ENCODE data around the gene MYL2.

MYL2 gene

DNA sequence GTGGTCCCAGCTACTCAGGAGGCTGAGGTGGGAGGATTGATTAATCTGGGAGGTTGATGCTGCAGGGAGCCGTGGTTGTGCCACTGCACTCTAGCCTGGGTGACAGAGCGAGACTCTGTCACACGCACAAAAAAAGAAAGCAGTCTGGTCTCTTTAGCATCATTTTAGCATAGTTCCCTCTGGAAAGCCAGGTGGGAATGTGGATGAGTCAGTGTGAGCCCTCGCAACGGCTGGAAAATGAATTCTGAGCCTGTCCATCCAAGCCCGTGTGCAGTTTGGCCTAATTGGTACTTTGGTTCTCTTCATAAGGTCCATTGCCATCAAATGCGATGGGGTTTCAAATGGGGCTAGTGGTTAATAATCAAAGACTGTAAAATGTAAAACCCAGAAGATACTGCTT, 2.4 kb downstream of the MYL2 start:
- peaks cover 3% of the 10 kb centered on the region for H3K27me3 Mint-ChIP-seq
- no peak overlapping the region for H3K4me3 Mint-ChIP-seq
- no peak overlapping the region for H3K27ac Mint-ChIP-seq
- H3K9me3 Mint-ChIP-seq (ENCODE audit: low read depth): no peaks in the 10 kb centered on the region
- H3K4me1 Mint-ChIP-seq (ENCODE audit: low read depth): no peaks in the 10 kb centered on the region
- H3K36me3 Mint-ChIP-seq: no peaks in the 10 kb centered on the region

DNA sequence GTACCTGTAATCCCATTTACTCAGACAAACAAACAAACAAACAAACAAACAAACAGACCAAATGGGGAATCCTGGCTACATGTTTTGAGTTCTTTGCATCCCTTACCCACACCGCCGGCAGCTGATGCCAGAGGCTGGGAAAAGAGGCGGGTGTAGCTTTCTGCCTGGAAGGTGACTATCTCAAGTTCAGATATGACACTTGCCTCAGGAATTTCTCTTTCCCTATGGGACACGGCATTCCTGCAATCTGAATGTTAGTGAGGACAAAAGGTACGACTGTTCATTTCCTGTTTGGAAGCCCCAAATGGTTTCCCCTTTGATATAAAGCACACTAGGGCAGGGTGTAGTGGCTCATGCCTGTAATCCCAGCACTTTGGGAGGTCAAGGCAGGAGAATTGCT, 2.9 kb downstream of the MYL2 start:
- Mint-ChIP-seq H3K4me1 (ENCODE audit: low read depth) (no peaks in the 10 kb centered on the region), H3K36me3 (no peaks in the 10 kb centered on the region), H3K9me3 (ENCODE audit: low read depth) (no peaks in the 10 kb centered on the region), H3K27ac (no peak overlapping the region), H3K4me3 (no peak overlapping the region), H3K27me3 (peaks cover 3% of the 10 kb centered on the region)

DNA sequence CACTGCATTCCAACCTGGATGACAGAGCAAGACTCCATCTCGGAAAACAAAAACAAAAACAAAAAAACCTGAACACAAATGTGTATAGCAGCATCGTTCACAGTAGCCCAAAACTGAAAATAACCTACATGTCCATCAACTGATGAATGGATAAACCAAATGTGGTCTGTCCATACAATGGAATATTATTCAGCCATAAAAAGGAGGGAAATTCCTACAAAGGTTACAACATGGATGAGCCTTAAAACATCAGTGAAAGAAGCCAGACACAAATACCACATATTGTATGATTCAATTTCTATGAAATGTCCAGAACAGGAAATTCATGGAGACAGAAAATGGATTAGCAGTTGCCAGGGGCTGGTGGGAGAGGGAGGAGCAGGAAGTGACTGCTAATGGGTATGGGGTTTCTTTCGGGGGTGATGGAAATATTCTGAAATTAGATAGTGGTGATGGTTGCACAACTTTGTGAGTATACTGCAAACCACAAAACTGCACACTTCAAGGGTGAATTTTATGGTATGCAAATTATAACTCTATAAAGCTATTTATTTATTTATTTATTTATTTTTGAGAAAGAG, 4.0 kb downstream of the MYL2 start:
- no peaks in the 10 kb centered on the region for H3K4me1 Mint-ChIP-seq (ENCODE audit: low read depth)
- H3K9me3 Mint-ChIP-seq (ENCODE audit: low read depth): no peaks in the 10 kb centered on the region
- no peak overlapping the region for H3K4me3 Mint-ChIP-seq
- H3K27me3 Mint-ChIP-seq: peaks cover 1% of the 10 kb centered on the region
- no peak overlapping the region for H3K27ac Mint-ChIP-seq
- no peaks in the 10 kb centered on the region for H3K36me3 Mint-ChIP-seq

DNA sequence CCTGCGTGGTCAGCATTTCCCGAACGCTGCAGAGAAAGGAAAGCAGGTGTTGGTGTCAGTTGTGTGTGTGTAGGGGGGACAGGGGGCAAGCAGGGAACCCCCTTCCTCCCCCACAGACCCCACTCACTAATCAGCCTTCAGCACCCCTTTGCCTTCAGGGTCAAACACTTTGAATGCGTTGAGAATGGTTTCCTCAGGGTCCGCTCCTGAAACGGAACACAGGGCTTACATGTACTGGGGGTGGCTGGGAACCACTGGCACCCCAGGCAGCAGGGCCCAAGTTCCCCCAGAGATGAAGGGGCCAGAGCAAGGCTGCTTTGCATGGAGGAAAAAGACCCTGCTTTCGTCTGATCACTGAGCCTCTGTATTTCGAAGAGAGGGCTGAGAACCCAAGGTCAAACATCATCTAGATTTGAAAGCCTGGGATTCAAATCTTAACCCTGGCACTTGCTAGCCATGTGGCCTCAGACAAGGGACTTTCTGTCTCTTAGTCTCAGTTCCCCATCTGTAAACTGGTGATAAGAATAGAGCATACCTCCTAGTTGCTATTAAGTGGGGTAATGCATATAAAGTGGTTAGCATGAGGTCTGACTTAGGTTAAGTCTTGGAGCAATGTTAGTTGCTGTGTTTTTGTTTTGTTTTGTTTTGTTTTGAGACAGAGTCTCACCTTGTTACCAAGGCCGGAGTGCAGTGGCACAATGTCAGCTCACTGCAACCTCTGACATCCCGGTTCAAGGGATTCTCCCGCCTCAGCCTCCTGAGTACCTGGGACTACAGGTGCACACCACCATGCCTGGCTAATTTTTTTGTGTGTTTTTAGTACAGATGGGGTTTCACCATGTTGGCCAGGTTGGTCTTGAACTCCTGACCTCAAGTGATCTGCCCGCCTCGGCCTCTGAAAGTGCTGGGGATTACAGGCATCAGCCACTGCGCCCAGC, 7.0 kb downstream of the MYL2 start:
- Mint-ChIP-seq H3K9me3 (ENCODE audit: low read depth) (no peaks in the 10 kb centered on the region), H3K4me1 (ENCODE audit: low read depth) (no peaks in the 10 kb centered on the region), H3K27ac (no peak overlapping the region), H3K36me3 (no peaks in the 10 kb centered on the region), H3K4me3 (no peak overlapping the region), H3K27me3 (no peaks in the 10 kb centered on the region)

DNA sequence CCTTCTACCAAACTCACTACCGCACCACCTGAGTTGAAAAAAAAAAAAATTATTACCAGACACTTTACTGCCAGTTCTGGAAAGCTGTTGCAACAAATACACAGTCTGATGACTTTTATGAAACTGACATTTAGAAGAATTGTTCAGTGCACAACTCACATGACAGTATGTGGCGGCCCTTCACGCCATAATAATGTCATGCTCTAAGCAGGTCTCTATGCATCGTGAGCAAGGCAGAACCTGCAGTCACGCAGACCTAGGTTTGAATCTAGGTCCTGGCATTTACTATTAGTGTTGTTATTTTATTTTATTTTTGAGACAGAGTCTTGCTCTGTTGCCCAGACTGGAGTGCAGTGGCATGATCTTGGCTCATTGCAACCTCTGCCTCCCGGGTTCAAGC, 8.1 kb downstream of the MYL2 start:
- Mint-ChIP-seq H3K9me3 (ENCODE audit: low read depth) (no peaks in the 10 kb centered on the region), H3K36me3 (no peaks in the 10 kb centered on the region), H3K4me1 (ENCODE audit: low read depth) (no peaks in the 10 kb centered on the region), H3K27me3 (no peaks in the 10 kb centered on the region), H3K4me3 (no peak overlapping the region), H3K27ac (no peak overlapping the region)

DNA sequence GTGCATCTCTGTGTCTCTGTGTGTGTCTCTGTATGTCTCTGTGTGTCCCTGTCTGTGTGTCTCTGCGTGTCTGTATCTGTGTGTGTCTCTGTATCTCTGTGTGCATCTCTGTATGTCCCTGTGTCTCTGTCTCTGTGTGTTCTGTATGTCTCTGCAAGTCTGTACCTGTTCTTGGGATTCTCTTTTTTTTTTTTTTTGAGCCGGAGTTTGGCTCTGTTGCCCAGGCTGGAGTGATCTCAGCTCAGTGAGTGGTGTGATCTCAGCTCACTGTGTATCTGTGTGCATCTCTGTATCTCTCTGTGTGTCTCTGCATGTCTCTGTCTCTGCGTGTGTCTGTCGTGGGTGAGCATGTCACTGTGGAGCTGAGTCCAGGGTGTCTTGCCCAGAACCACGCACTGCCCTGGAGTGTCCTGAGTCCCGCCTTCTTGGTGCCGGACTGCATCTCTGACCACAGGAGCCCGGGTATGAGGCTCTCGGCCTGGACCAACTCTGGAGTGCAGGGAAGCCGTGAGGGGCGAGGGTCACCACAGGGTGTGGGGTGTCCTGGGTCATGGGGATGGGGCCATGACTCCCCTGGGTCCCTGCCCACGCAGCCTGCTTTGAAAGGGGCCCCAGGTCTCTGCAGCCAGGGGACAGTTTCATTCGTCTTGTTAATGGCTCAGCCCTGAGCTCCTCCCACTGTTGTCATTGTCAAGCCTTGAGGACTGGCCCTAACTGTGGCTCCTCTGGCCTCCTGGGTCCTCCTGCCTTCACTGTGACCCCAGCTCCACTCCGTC, 11.8 kb downstream of the MYL2 start:
- no peaks in the 10 kb centered on the region for H3K9me3 Mint-ChIP-seq (ENCODE audit: low read depth)

DNA sequence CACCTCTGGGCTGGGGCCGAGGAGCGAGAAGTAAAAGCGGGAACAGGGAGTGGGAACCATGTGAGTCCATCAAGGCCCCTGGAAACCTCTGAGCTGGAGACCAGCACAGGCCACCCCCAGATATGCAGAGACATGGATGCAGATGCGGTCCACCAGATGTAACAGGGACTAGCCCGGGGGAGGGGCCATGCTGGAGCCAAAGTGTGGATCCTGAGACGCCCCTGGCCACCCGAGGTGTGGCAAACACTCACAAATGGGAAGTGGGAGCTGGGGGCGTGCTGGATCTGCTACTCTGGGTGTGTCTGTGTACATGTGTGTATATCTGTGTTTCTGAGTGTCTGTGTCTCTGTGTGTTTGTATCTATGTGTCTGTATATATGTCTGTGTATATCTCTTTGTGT, 12.8 kb downstream of the MYL2 start:
- Mint-ChIP-seq H3K9me3 (ENCODE audit: low read depth) (no peaks in the 10 kb centered on the region), H3K36me3 (no peaks in the 10 kb centered on the region), H3K4me3 (no peak overlapping the region), H3K27me3 (no peaks in the 10 kb centered on the region), H3K27ac (no peak overlapping the region), H3K4me1 (ENCODE audit: low read depth) (no peaks in the 10 kb centered on the region)

More for the DNA sequence above, 11.8 kb downstream of the MYL2 start:
- H3K27ac Mint-ChIP-seq: no peak overlapping the region
- H3K4me3 Mint-ChIP-seq: no peak overlapping the region
- no peaks in the 10 kb centered on the region for H3K4me1 Mint-ChIP-seq (ENCODE audit: low read depth)
- no peaks in the 10 kb centered on the region for H3K36me3 Mint-ChIP-seq
- H3K27me3 Mint-ChIP-seq: no peaks in the 10 kb centered on the region

DNA sequence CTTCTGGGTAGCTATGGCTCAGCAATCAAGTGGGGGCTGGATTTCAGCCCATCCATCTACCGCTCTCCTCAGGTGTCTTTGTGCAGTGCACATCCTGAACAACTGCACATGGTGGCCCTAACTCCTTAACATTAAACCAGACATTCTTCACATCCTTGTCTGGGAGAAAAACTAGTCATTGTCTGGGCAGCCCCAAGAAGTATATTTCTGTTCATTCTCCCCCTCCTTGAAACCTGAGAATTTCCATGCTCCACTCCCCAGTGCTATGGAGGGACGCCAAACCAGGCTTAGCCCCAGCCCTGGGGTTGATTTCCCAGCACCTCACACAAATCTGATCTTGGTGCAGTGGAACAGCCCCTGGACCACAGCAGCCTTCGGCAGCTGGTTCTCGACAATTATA, 13.4 kb downstream of the MYL2 start:
- H3K27me3 Mint-ChIP-seq: no peaks in the 10 kb centered on the region
- no peak overlapping the region for H3K4me3 Mint-ChIP-seq
- no peak overlapping the region for H3K27ac Mint-ChIP-seq
- no peaks in the 10 kb centered on the region for H3K9me3 Mint-ChIP-seq (ENCODE audit: low read depth)
- H3K4me1 Mint-ChIP-seq (ENCODE audit: low read depth): no peaks in the 10 kb centered on the region
- H3K36me3 Mint-ChIP-seq: no peaks in the 10 kb centered on the region

DNA sequence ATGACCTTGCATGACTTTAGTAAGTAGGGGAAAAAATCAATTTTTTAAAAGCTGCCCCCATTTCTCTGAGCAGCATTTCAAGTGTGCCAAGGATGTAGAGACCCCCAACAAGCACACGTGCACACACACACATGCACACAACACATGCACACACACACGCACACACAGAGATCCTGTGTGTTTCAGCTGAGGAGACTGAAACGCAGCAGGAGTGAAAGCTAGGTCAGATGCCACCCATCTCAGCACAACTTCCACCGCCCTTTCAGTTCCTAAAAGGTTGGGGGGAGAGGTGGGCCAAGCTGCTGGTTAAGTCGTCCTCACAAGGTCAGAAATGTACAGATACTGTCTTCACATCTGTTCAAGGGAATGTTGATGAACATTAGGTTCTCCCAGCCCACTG, 13.9 kb downstream of the MYL2 start:
- no peak overlapping the region for H3K27ac Mint-ChIP-seq
- H3K9me3 Mint-ChIP-seq (ENCODE audit: low read depth): no peaks in the 10 kb centered on the region
- no peaks in the 10 kb centered on the region for H3K4me1 Mint-ChIP-seq (ENCODE audit: low read depth)
- H3K36me3 Mint-ChIP-seq: no peaks in the 10 kb centered on the region
- H3K27me3 Mint-ChIP-seq: no peaks in the 10 kb centered on the region
- H3K4me3 Mint-ChIP-seq: no peak overlapping the region

DNA sequence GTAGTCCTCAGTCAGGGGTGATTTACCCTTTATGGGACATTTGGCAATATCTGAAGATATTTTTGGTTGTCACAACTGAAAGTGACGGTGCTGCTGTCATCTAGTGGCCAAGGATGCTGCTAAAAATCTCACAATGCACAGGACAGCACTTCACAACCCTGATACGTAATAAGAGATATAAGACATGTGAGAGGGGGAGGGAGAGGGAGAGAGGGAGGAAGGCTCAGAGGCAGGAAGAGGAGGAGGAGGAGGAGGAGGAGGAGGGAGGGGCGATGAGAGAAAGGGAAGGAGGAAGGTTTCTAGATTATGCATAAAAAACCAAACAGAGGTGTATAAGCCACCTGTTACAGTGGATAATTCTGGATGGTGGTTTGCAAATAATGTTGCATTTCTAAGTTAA, 14.3 kb downstream of the MYL2 start:
- H3K27ac Mint-ChIP-seq: no peak overlapping the region

DNA sequence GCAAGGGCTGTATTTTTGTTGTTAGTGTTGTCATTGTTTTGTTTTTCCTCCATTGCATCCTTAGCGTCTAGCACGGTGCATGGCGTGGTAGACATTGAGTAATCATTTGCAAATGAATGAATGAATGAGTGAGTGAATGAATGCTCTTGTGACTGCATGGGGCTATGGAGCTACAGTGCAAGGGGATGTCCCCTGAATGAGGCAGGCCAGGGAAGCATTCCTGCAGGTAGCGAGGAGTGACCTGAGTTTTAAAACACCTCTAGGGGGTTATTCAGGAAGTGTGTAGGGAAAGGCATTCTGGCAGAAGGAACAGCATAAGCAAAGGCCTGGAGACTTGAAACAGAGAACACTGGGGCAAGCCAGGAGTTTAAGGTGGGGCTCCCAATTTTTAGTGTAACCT, 16.9 kb downstream of the MYL2 start:
- no peaks in the 10 kb centered on the region for H3K4me1 Mint-ChIP-seq (ENCODE audit: low read depth)
- H3K9me3 Mint-ChIP-seq (ENCODE audit: low read depth): no peaks in the 10 kb centered on the region
- H3K36me3 Mint-ChIP-seq: no peaks in the 10 kb centered on the region
- no peaks in the 10 kb centered on the region for H3K27me3 Mint-ChIP-seq
- no peak overlapping the region for H3K27ac Mint-ChIP-seq
- no peak overlapping the region for H3K4me3 Mint-ChIP-seq

More for the DNA sequence above, 14.3 kb downstream of the MYL2 start:
- H3K9me3 Mint-ChIP-seq (ENCODE audit: low read depth): no peaks in the 10 kb centered on the region
- H3K4me1 Mint-ChIP-seq (ENCODE audit: low read depth): no peaks in the 10 kb centered on the region
- H3K27me3 Mint-ChIP-seq: no peaks in the 10 kb centered on the region
- H3K4me3 Mint-ChIP-seq: no peak overlapping the region
- no peaks in the 10 kb centered on the region for H3K36me3 Mint-ChIP-seq

DNA sequence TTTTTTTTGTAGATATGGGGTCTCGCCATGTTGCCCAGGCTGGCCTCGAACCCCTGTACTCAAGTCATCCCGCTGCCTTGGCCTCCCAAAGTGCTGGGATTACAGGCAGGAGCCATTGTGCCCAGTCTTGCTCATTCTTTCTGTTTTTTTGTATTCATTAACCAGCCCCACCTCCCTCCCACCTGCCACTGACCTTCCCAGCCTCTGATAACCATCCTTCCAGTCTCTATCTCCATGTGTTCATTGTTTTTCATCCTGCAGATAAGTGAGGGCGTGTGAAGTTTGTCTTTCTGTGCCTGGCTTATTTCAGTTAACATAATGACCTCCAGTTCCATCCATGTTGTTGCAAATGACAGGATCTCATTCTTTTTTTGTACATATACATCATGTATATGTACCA, 19.0 kb downstream of the MYL2 start:
- Mint-ChIP-seq H3K4me1 (ENCODE audit: low read depth) (no peaks in the 10 kb centered on the region), H3K4me3 (no peak overlapping the region), H3K27ac (no peak overlapping the region), H3K27me3 (no peaks in the 10 kb centered on the region), H3K9me3 (ENCODE audit: low read depth) (no peaks in the 10 kb centered on the region), H3K36me3 (no peaks in the 10 kb centered on the region)

DNA sequence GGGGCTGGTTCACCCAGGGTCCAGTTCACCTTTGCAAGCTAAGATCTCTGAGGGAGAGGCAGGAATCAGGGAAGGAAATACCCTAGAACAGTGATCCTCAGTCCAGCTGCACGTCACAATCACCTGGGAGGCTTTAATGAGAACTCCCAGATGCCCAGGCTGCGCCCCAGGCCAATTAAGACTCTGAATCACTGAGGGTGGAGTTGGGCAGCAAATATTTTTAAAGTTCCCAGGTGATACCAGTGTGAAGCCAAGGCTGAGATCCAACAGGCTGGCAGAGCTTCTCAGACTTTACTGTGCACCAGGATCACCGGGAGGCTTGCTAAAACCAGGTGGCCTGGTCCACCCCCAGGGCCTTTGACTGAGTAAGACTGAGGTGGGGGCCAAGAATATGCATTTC, 23.8 kb downstream of the MYL2 start:
- no peaks in the 10 kb centered on the region for H3K36me3 Mint-ChIP-seq
- peaks cover 2% of the 10 kb centered on the region for H3K4me1 Mint-ChIP-seq (ENCODE audit: low read depth)
- H3K9me3 Mint-ChIP-seq (ENCODE audit: low read depth): no peaks in the 10 kb centered on the region
- peaks cover 3% of the 10 kb centered on the region for H3K27me3 Mint-ChIP-seq
- no peak overlapping the region for H3K27ac Mint-ChIP-seq
- H3K4me3 Mint-ChIP-seq: no peak overlapping the region

DNA sequence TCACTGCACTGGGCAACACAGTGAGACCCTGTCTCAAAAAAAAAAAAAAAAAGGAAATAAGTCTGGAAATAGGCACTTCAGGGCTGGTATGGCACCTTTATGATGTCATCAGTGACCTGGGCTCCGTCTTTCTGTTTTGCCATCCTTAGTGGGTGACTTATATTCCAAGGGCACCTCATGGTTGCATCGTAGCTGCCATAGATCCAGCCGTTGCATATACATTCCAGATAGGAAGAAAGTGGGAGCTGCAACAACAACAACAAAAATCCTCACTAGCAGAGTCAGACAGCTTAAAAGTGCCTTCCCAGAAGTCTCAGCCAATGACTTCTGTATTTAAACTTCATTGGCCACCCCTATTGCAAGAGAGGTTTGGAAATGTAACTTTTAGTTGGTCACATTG, 26.4 kb downstream of the MYL2 start:
- H3K9me3 Mint-ChIP-seq (ENCODE audit: low read depth): no peaks in the 10 kb centered on the region
- H3K4me3 Mint-ChIP-seq: no peak overlapping the region
- peaks cover 3% of the 10 kb centered on the region for H3K27me3 Mint-ChIP-seq
- H3K4me1 Mint-ChIP-seq (ENCODE audit: low read depth): peaks cover 2% of the 10 kb centered on the region
- no peak overlapping the region for H3K27ac Mint-ChIP-seq
- no peaks in the 10 kb centered on the region for H3K36me3 Mint-ChIP-seq

DNA sequence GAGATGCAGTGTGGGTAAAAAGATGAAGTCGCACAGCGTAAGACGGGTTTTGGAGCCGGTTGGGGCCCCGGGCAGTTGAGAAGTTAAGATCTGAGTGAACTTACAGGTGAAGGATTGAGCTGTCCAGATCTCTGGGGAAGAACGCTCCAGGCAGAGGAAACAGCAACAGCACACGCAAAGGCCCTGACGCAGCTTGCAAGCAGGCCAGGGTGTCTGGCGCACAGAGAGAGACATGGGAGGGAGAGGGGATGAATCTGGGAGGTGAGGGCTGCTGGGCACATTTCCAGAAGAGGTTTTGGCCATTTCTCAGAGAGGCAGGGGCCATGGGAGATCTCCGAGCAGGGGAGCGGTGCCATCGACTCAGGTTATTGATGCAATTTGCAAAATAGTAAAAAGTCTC, 31.0 kb downstream of the MYL2 start:
- Mint-ChIP-seq H3K9me3 (ENCODE audit: low read depth) (no peaks in the 10 kb centered on the region), H3K4me3 (no peak overlapping the region), H3K27me3 (no peaks in the 10 kb centered on the region), H3K27ac (no peak overlapping the region), H3K36me3 (no peaks in the 10 kb centered on the region), H3K4me1 (ENCODE audit: low read depth) (peaks cover 7% of the 10 kb centered on the region)

Measured in activated naive CD8-positive, alpha-beta T cell (primary cell).